ENCODE data around the gene SLC12A7.
"Not testable (repeated sequence)": the region's sequence is repeated elsewhere in the genome, so short reads cannot be mapped to it uniquely, and the experiment has no call there.

- not testable (repeated sequence) for TF ChIP-seq CTCF (conservative IDR thresholded peaks at IDR 0.05; ENCODE audit: low read length); EZH2phosphoT487 (IDR thresholded peaks at IDR 0.05; ENCODE audit: borderline replicate concordance)
Observed at GRCh38 chr5:1021969-1022336, 89.9 kb downstream of the SLC12A7 start.

Data from Loucy (cell line).